Measurements from ENCODE around the gene C1RL.

The C1RL gene, protein sequence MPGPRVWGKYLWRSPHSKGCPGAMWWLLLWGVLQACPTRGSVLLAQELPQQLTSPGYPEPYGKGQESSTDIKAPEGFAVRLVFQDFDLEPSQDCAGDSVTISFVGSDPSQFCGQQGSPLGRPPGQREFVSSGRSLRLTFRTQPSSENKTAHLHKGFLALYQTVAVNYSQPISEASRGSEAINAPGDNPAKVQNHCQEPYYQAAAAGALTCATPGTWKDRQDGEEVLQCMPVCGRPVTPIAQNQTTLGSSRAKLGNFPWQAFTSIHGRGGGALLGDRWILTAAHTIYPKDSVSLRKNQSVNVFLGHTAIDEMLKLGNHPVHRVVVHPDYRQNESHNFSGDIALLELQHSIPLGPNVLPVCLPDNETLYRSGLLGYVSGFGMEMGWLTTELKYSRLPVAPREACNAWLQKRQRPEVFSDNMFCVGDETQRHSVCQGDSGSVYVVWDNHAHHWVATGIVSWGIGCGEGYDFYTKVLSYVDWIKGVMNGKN

DNA sequence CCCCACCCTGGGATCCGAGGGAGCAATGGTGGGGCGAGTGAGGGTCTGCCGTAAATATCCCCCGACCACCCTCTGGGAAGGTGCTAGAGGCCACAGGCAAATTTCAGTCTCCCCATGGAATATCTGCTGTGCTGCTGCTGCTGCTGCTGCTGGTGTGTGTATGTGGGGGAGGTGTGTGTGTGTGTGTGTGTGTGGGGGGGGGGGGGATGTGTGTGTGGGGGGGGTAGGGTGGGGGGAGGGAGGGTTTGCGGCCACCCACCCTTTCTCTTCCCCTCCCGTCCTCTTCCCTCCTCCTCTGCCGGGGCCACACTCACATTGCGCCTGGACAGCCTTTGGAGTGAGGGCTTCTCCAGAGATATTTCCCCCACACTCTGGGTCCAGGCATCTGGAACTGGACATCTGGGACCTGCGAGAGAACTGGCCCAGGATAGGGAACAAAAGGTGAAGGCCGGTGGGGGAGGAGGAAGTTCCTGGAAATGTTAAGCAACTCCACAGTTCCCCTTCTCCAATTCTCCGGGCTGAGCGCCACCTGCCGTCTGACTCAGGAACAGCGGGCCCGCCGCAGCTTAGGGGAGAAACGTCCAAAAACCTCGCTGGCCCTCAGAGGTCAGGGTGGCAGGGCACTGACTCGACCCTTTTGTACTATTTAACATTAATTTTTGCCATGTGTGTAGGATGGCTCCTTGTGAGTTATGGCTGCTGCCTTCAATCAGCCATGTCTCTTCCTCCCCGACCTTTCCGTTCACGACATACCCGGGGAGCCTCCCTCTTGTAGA lies at the start of gene C1RL:
Gene C1RL (minus strand): TSS at position 419 of the 776 bp plus-strand sequence. CDS start 34 bp downstream, at position 385.
- DNase-seq, result peak; percentile 36

DNA sequence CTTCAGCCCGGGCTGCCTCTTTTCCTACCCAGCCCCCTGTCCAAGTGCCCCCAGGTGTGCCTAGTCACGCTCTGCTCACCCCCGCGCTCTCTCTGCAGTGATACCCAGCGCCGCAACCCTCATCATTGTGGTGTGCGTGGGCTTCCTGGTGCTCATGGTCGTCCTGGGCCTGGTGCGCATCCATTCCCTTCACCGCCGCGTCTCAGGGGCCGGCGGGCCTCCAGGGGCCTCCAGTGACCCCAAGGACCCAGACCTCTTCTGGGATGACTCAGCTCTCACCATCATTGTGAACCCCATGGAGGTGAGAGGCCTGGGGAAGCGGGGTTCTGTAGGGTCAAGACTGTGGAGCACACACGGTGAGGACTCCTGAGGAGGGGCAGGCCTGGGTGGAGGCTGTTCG lies 48.4 kb upstream of the C1RL start:
- DNase-seq, result no peak

DNA sequence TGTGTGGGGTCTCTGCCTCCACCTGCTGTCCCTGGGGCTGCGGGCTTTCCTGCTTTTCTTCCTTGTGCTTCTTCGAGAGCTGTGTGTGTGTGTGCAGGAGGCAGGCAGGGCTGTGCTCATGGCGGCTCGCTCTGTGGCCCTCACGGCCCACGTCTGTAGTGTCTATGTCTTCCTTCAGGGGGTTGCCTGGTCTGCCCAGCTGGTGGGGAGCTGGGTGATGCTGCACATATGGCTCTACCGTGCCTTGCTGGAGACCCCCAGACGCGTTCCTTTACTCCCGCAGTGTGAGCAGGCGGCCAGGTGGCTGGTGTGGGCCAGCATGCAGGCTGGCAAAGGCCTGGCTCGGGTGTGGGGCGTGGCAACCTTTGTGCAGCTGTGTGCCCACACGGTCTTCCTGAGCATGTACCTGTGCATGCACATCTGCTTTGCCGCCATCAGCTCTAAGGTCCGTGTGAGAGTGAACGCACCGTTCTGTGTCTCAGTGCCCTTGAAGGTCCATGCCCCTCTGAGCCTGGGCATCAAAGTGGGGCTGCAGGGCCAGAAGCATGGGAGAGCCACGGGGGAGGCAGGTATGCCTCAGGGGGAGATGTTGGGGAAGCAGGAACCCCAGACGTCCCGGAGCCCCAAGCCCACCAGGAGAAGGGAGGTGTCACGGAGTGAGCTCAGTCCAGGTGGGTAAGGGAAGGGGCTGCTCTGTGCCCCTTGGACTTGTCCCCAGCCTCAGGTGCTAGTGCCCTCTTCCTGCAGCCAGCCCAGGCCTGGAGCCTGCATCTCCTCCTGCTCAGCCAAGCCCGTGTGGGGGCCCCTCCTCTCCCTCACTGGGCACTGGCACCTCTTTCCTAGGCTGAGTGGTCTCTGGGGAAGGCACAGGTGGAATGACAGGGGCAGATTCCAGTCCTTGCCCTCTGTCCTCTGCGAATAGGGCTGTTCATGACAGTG lies 47.5 kb upstream of the C1RL start:
- no peak for DNase-seq

GRCh38 chr12:7155471-7156034 lies 46.5 kb upstream of the C1RL start:
- no peak for DNase-seq

- no peak for DNase-seq
Measured at GRCh38 chr12:7154901-7155470, 46.0 kb upstream of the C1RL start.

DNA sequence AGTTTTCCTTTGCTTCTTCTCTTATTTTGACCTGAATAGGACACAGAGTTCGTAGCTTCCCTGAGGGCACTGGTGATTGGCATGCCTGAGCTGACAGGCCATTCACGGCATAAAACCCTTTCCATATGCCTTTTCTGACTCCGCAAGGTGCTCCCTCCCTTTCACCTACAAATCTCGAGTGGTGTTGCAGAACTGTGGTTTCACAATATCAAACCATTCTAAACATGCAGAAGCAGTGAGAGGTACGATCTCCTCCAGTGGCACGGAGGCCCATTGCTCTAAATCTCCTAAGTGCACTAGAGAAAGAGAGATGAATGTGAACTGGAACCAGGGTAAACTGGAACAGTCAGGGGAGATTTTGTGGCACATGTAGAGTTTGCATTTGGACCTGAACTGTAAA lies 45.0 kb upstream of the C1RL start:
- no peak for DNase-seq

DNA sequence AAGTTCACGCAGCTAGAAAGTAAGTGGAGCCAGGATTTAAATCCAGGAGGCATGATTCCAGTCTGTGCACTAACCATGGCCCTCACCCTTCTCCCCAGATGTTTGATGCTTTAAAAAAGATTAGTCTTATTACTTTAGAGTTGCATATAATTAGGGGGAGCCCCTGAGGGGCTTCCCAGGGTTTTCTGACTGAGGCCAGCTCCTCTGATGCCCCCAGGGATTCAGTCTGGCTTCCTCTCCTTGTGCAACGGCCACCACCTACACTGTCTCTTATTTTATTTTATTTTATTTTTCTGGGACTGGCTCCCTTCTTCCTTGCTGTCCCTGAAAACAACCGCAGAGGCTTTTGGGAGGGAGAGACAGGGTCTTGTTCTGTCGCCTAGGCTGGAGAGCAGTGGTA lies 43.8 kb upstream of the C1RL start:
- no peak for DNase-seq

GRCh38 chr12:7151532-7151931 lies 42.5 kb upstream of the C1RL start:
- DNase-seq, result no peak

DNA sequence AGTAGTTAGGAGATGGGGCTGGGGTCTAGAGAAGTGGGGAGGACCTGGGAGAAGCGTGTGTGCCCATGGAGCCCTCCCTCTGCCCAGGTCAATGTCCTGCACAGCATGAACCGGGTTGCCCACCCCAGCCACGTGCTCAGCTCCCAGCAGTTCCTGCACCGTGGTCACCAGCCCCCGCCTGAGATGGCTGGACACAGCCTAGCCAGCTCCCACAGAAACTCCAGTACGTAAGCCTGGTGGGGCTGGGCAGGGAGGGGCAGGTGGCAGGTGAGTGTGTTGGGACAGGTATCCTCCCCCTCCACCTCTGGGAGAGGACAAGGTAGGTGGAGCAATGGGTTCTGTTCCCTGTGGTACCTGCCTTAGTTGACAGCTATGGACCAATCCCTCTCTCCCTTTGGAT lies 41.8 kb upstream of the C1RL start:
- no peak for DNase-seq

GRCh38 chr12:7150356-7150755 lies 41.3 kb upstream of the C1RL start:
- DNase-seq, result no peak

DNA sequence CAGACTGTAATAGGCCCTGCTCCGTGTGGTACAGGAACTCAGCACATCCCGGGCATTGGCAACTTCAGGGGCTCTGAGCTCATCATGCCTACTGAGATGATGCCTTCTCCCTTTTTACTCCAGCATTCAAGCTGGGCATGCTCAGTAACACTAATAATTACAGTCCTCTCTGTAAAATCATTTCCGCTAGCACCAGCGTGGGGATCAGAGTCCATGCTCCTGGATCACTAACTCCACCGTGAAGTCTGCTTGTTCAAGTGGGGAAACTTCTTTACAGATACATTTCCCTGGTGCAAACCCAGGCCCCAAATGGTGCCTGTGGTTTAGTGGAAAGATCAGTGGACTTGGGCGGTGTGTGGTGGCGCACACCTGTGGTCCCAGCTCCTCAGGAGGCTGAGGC lies 37.9 kb upstream of the C1RL start:
- DNase-seq, result no peak

DNA sequence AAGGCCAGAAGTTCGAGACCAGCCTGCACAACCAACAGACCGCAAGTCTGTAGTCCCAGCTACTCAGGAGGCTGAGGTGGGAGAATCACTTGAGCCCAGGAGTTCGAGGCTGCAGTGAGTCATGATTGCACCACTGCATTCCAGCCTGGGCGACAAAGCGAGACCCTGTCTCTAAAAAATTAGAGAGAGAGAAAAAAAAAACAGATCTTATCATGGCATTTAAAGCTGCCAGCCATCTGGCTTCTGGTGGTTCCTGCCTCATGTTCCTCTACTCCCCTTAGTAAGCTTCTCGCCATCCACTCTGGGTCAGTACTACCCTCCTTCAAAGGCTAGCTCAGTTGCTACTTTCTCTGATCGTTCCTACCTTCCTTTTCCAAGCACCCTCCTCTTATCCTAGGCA lies 37.2 kb upstream of the C1RL start:
- DNase-seq, result no peak

DNA sequence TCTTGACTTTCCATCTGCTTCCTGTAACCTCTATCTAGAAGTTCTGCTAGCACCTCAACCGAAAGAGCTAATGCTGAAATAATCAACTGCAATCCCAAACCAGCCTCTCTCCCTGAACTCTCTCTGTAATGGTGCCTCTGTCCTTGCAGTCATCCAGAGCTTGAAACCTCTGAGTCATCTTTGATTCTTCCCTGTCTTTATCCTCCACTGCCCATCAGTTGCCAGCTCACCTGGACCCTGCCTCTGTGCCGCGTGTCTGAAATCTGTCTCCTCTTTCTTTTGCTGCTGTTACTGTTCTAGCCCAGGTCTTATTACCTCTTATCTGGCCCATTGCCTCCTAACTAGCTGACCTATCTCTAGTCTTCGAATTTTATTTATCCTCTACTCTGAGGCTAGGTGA lies 36.7 kb upstream of the C1RL start:
- no peak for DNase-seq

DNA sequence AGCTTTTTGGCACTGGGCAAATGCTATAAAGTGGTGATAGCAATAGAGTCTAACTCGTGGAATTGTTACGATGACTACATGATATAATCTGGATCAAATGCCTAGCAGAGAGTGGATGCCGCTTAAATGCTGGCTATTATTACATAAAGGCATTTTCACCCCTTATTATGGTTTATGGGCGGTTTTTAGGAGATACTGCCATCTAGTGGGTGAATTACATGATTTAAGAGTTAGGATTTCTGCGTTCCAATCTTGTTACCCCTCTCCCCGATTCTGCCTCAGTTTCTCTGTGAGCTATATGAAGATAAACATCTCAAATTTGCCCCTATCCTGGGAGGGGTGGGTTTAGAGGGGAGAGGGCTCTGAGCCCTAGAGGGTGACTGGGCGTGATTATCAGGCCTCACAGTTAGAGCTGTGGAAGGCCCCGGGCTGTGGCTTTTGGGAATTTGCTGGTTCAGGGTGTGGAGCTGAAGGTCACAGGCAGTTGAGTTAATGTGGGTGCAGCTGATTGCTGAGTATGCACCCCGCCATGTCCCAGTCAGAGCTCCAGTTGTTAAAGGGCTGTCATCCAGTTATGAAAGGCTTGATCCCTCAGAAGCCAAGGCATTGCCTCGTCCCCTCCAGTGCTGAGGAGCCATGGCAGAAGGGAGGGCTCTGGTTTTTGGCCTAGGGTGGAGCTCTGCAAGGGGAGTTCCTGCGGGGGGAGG lies 35.6 kb upstream of the C1RL start:
- peak; percentile 17 for DNase-seq

DNA sequence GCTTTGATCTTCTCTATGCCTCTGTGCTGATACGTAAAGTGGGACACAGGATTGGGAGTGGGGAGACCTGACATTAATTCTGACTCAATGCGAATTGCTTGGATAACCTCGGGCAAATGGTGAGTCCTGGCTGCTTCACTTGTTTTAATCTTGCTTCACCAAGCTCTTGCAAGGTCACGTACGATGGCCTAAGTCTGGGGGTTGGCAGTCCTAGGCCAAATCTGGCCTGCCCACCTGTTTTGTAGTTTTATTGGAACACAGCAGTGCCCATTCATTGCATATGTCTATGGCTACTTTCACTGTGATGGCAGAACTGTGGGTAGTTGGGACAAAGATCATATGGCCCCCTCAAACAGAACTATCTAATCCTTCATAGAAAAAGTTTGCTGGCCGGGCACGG lies 34.5 kb upstream of the C1RL start:
- DNase-seq, result no peak

DNA sequence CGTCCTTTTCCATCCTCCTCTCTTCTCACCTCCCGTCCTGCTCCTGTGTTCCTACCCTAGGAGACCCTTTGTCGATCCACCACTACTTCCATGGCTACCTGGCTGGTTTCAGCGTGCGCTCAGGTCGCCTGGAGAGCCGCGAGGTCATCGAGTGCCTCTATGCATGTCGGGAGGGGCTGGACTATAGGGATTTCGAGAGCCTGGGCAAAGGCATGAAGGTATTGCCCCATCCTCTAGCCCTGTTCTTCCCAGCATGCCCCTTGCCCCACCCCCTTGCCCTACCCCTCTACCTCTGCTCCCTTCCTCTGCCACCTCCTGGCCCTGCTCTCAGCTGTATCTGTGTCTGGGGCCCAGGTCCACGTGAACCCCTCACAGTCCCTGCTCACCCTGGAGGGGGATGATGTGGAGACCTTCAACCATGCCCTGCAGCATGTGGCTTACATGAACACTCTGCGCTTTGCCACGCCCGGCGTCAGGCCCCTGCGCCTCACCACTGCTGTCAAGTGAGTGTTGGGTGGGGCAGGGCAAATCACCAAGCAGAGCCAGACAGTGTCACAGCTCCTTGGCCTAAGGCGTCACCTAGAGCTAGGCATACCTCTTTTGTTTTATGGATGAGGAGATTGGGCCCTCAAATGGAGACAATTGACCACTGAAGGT lies 33.9 kb upstream of the C1RL start:
- no peak for DNase-seq

GRCh38 chr12:7142056-7142644 lies 33.1 kb upstream of the C1RL start:
- no peak for DNase-seq

- no peak for DNase-seq
Measured at GRCh38 chr12:7141351-7142005, 32.5 kb upstream of the C1RL start.

- DNase-seq, result no peak
Measured at GRCh38 chr12:7139200-7139599, 30.2 kb upstream of the C1RL start.

DNA sequence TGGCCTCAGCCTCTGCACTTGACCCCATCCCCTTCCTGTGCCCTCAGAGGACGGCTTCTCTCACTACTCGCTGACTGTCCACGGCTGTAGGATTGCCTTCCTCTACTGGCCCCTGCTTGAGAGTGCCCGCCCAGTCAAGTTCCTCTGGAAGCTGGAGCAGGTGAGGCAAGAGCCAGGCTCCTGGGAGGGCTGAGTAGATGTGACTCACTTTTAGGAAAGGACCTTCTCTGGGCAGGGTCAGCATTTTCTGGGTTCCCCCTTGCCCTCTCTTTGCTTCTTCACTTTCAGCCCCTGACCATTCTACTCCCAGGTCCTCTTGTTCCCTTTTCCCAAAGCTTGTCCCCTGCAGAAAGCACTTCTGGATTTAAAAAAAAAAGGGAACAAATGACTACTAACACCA lies 28.9 kb upstream of the C1RL start:
- DNase-seq, result no peak
